ENCODE data around the gene EAPP. TPM values are rescaled to one million over a fixed set of nuclear protein-coding genes. Genes with fewer than 3 reads are reported as not detected.
A peak's percentile ranks its signal among the peaks of the same experiment; 100 is the strongest.
"Not testable (repeated sequence)": the region's sequence is repeated elsewhere in the genome, so short reads cannot be mapped to it uniquely, and the experiment has no call there.

EAPP gene
- total RNA-seq, 3 donors from 2014 or later, result 34.8 to 38.9 (median 35.7) TPM

- H3K36me3 Mint-ChIP-seq (ENCODE audit: insufficient read depth), result no peaks in the 10 kb centered on the region
Measured at GRCh38 chr14:34548472-34548981, 9.0 kb upstream of the EAPP start.

DNA sequence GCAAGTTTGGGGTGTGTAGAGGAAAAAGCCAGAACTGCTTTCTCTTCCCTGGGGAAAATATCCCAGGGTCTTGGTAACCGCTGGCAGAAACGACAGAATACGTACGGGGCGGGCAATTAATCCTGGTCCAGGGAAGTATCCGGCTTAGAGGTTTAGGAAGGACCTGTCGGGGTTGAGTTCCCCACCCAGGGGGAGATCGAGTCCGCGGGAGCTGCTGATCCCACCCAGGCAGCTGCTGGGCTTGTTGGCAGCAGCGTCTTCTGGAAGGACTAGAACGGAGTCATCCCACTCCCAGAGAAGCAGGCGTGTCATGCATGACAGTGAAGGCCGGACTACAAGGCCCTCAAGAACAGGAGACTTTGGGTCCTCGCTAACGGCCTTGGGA is 7.6 kb upstream of the EAPP start:
- ATAC-seq, result peak; percentile 71 to 74
- not testable (repeated sequence) for H3K27me3 Mint-ChIP-seq (ENCODE audit: low read depth); H3K9me3 Mint-ChIP-seq; DNase-seq; H3K4me1 Mint-ChIP-seq (ENCODE audit: low read depth); H3K36me3 Mint-ChIP-seq (ENCODE audit: insufficient read depth); H3K4me3 Mint-ChIP-seq

More at GRCh38 chr14:34548472-34548981, 9.0 kb upstream of the EAPP start:
- no peak overlapping the region for H3K4me3 Mint-ChIP-seq
- no peaks in the 10 kb centered on the region for H3K27me3 Mint-ChIP-seq (ENCODE audit: low read depth)
- ATAC-seq (no peak), DNase-seq (no peak)
- H3K4me1 Mint-ChIP-seq (ENCODE audit: low read depth), result peaks cover 9% of the 10 kb centered on the region
- peaks cover 6% of the 10 kb centered on the region for H3K9me3 Mint-ChIP-seq

DNA sequence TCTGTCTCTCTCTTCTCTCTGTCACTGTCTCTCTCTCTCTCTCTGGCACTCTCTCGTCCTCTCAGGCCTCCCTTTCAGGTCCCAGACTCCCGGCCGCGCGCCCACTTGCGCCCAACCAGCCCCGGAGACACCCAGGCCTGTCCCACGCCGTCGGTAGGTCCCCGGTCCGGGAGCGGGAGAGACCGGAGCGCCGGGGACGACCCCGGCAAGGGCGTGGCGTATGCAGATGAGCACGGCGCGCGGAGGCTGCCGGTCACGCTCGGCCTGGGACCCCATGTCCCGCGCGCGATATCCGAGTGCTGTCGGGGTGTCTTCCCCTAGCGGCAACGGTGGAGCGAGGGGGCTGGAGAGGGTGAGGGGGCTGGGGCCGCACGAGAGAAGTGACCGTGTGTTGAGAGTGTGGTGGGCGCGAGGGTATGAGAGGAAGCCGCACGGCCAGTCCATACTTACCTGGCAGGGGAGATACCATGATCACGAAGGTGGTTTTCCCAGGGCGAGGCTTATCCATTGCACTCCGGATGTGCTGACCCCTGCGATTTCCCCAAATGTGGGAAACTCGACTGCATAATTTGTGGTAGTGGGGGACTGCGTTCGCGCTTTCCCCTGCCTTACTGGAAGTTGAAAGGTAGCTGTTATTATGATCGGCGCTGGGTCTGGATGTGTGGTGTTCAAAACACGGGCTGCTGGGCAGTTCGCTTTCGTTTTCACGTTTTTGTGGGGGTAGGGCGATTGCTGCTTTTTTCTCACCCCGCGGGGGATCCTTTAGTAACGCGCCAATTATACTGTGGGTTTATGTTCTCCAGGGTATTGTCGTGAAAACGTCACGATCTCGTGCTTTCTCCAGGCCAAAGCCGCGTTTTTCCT is 7.0 kb upstream of the EAPP start:
- H3K27me3 Mint-ChIP-seq (ENCODE audit: low read depth); H3K36me3 Mint-ChIP-seq (ENCODE audit: insufficient read depth); DNase-seq; H3K4me1 Mint-ChIP-seq (ENCODE audit: low read depth); H3K4me3 Mint-ChIP-seq; H3K9me3 Mint-ChIP-seq: not testable (repeated sequence)
- ATAC-seq, result peak; percentile 71 to 76

DNA sequence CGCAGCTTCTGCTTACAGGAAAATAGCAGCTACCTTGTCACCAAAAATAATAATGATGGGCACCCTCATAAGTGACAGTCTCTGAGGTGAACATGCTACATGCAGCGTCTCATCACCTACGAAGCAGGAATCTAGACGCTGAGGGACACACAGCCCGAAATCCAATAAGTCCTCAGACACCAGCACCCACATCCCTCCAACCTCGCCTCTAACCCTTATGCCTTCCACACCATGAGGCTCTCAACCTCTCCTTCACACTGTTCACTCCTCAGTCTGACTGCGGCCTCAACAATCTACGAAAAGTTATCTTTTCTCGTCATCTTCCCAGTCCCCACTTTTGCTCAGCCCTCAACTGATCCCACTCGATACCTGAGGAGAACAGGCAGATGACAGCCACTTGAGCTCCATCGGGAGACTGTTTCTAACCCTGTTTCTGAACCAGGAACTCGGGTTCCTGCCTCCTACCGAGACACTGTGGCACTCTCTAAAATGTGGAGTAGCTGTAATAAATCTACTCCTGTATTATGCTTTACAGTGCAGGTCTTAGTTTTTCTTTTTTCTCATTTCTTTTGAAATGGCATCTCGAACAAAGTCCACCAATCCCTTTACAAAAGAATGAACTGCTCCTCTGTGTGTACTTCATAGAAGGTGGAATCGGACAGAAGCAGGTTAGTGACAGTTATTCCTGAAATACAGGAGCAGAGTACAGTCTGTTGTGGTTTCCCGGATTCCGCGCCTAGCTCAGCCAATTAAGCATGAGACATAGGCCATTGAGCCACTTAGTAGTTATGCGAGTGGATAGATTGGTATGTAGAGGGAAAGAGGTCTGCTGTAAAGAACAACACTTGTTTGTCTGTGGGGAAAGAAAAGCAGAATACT is 919 bp upstream of the EAPP start:
- H3K36me3 Mint-ChIP-seq (ENCODE audit: insufficient read depth); DNase-seq: not testable (repeated sequence)
- peak overlapping the region; percentile 99 for H3K4me3 Mint-ChIP-seq

GRCh38 chr14:34538871-34539406 is 562 bp downstream of the EAPP start:
- no peaks in the 10 kb centered on the region for H3K27me3 Mint-ChIP-seq (ENCODE audit: low read depth)
- H3K4me1 Mint-ChIP-seq (ENCODE audit: low read depth), result peaks cover 38% of the 10 kb centered on the region
- H3K4me3 Mint-ChIP-seq, result peak overlapping the region; percentile 99
- H3K36me3 Mint-ChIP-seq (ENCODE audit: insufficient read depth), result peaks cover 6% of the 10 kb centered on the region
- no peaks in the 10 kb centered on the region for H3K9me3 Mint-ChIP-seq
- DNase-seq (no peak), ATAC-seq (peak; percentile 49 to 57)

More for the DNA sequence above, 919 bp upstream of the EAPP start:
- H3K27me3 Mint-ChIP-seq (ENCODE audit: low read depth); ATAC-seq; H3K9me3 Mint-ChIP-seq: not testable (repeated sequence)
- peaks cover 34% of the 10 kb centered on the region for H3K4me1 Mint-ChIP-seq (ENCODE audit: low read depth)

- peaks cover 42% of the 10 kb centered on the region for H3K4me1 Mint-ChIP-seq (ENCODE audit: low read depth)
Measured at GRCh38 chr14:34538096-34538495, 1.4 kb downstream of the EAPP start.

GRCh38 chr14:34537677-34538009 is 1.9 kb downstream of the EAPP start:
- H3K9me3 Mint-ChIP-seq, result no peaks in the 10 kb centered on the region
- ATAC-seq (no peak), DNase-seq (no peak)
- H3K4me3 Mint-ChIP-seq, result no peak overlapping the region
- no peaks in the 10 kb centered on the region for H3K27me3 Mint-ChIP-seq (ENCODE audit: low read depth)
- peaks cover 11% of the 10 kb centered on the region for H3K36me3 Mint-ChIP-seq (ENCODE audit: insufficient read depth)
- H3K4me1 Mint-ChIP-seq (ENCODE audit: low read depth), result peaks cover 42% of the 10 kb centered on the region

More at GRCh38 chr14:34538096-34538495, 1.4 kb downstream of the EAPP start:
- Mint-ChIP-seq H3K36me3 (ENCODE audit: insufficient read depth) (peaks cover 11% of the 10 kb centered on the region), H3K4me3 (peak overlapping the region; percentile 99)
- not testable (repeated sequence) for H3K9me3 Mint-ChIP-seq; ATAC-seq; H3K27me3 Mint-ChIP-seq (ENCODE audit: low read depth); DNase-seq

- H3K27me3 Mint-ChIP-seq (ENCODE audit: low read depth), result no peaks in the 10 kb centered on the region
- no peaks in the 10 kb centered on the region for H3K9me3 Mint-ChIP-seq
- no peak for ATAC-seq
- H3K36me3 Mint-ChIP-seq (ENCODE audit: insufficient read depth), result peaks cover 14% of the 10 kb centered on the region
- H3K4me3 Mint-ChIP-seq, result no peak overlapping the region
- DNase-seq, result no peak
- peaks cover 42% of the 10 kb centered on the region for H3K4me1 Mint-ChIP-seq (ENCODE audit: low read depth)
Measured at GRCh38 chr14:34536951-34537676, 2.4 kb downstream of the EAPP start.

DNA sequence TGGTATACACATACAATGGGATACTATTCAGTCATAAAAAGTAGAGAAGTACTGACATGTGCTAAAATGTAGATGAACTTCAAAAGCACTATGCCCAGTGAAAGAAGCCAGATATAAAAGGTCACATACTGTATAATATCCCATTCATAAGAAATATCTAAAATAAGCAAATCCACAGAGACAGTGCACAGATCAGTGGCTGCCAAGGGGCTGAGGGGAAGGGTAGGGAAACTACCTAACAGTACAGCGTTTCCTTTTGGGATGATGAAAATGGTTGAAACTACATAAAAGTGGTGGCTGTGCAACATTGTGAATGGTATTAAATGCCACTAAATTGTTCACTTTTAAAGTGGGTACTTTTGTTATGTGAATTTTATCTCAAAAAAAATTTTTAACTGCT is 11.9 kb downstream of the EAPP start:
- Mint-ChIP-seq H3K27me3 (ENCODE audit: low read depth) (no peaks in the 10 kb centered on the region), H3K4me3 (no peak overlapping the region), H3K36me3 (ENCODE audit: insufficient read depth) (peaks cover 26% of the 10 kb centered on the region), H3K4me1 (ENCODE audit: low read depth) (peaks cover 2% of the 10 kb centered on the region), H3K9me3 (no peaks in the 10 kb centered on the region)
- ATAC-seq (no peak), DNase-seq (no peak)

DNA sequence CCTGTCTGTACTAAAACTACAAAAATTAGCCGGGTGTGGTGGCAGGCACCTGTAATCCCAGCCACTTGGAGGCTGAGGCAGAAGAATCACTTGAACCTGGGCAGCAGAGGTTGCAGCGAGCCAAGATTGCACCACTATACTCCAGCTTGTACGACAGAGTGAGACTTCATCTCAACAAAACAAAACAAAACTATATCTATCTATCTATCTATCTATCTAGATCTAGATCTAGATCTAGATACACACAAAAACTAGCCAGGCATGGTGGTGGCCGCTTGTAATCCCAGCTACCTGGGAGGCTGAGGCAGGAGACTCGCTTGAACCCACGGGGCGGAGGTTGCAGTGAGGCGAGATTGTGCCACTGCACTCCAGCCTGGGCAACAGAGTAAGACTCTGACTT is 15.3 kb downstream of the EAPP start:
- DNase-seq; H3K27me3 Mint-ChIP-seq (ENCODE audit: low read depth); H3K4me1 Mint-ChIP-seq (ENCODE audit: low read depth); ATAC-seq; H3K9me3 Mint-ChIP-seq; H3K4me3 Mint-ChIP-seq: not testable (repeated sequence)
- H3K36me3 Mint-ChIP-seq (ENCODE audit: insufficient read depth), result peaks cover 37% of the 10 kb centered on the region

DNA sequence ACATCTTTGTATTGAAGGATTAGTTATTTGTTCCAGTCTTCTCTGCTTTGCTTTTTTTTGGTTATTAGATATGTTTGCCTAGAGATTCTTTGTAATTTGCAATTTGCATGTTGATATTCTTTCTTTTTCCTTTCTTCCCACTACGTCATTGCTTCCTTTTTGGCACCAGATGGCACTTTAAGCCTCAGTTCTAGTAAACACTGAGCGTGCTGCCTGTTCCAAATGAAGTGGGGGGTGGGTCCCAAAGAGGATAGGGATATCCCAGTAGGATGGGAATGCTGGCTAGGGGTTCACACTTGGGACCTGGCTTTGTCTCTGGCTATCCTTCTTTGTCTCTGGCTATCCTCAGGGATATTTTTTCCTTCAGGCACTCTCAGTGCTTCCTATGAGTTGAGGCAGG is 17.0 kb downstream of the EAPP start:
- peaks cover 1% of the 10 kb centered on the region for H3K4me1 Mint-ChIP-seq (ENCODE audit: low read depth)
- peaks cover 44% of the 10 kb centered on the region for H3K36me3 Mint-ChIP-seq (ENCODE audit: insufficient read depth)

GRCh38 chr14:34521071-34521470 is 18.4 kb downstream of the EAPP start:
- H3K36me3 Mint-ChIP-seq (ENCODE audit: insufficient read depth), result peaks cover 48% of the 10 kb centered on the region
- DNase-seq; H3K27me3 Mint-ChIP-seq (ENCODE audit: low read depth); H3K4me1 Mint-ChIP-seq (ENCODE audit: low read depth); H3K9me3 Mint-ChIP-seq; H3K4me3 Mint-ChIP-seq; ATAC-seq: not testable (repeated sequence)

More for the DNA sequence above, 17.0 kb downstream of the EAPP start:
- H3K4me3 Mint-ChIP-seq, result no peak overlapping the region
- H3K27me3 Mint-ChIP-seq (ENCODE audit: low read depth), result no peaks in the 10 kb centered on the region
- ATAC-seq (no peak), DNase-seq (no peak)
- no peaks in the 10 kb centered on the region for H3K9me3 Mint-ChIP-seq

- not testable (repeated sequence) for DNase-seq; ATAC-seq; H3K4me3 Mint-ChIP-seq; H3K4me1 Mint-ChIP-seq (ENCODE audit: low read depth); H3K9me3 Mint-ChIP-seq; H3K27me3 Mint-ChIP-seq (ENCODE audit: low read depth)
- peaks cover 54% of the 10 kb centered on the region for H3K36me3 Mint-ChIP-seq (ENCODE audit: insufficient read depth)
Measured at GRCh38 chr14:34520304-34520970, 19.1 kb downstream of the EAPP start.

Measured in activated T-cell treated with anti-CD3 and anti-CD28 coated beads, Interleukin-2, amount 50 U/mL, for 4 hours (primary cell).